ENCODE measurements around the gene PPP2R2C.

The PPP2R2C gene

DNA sequence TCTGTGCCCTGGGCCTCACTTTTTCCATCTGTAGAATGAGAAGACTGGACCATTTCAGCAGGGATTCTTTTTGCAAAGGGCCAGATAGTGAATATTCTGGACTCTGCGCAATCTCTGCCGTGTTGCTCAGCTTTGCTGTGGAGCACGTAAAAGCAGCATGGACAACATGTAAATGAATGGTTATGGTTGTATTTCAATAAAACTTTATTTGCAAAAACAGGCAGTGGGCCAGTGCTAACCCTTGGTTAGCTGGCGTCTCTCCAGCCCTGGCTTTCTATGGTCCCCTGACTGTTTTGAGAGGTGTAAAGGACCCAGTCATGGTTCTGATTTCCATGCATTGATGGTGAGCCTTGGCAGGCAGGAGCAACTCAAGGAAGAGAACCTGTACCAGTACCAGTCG, 184.1 kb downstream of the PPP2R2C start:
- TF ChIP-seq, protein P1, sequence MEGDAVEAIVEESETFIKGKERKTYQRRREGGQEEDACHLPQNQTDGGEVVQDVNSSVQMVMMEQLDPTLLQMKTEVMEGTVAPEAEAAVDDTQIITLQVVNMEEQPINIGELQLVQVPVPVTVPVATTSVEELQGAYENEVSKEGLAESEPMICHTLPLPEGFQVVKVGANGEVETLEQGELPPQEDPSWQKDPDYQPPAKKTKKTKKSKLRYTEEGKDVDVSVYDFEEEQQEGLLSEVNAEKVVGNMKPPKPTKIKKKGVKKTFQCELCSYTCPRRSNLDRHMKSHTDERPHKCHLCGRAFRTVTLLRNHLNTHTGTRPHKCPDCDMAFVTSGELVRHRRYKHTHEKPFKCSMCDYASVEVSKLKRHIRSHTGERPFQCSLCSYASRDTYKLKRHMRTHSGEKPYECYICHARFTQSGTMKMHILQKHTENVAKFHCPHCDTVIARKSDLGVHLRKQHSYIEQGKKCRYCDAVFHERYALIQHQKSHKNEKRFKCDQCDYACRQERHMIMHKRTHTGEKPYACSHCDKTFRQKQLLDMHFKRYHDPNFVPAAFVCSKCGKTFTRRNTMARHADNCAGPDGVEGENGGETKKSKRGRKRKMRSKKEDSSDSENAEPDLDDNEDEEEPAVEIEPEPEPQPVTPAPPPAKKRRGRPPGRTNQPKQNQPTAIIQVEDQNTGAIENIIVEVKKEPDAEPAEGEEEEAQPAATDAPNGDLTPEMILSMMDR (conservative IDR thresholded peaks at IDR 0.05; ENCODE audit: low read depth, low read length) = no peak
- Histone ChIP-seq H3K36me3 (ENCODE audit: insufficient read depth) (no peaks in the 10 kb centered on the region), H3K4me3 (IDR thresholded peaks at IDR 0.05; ENCODE audit: insufficient read depth, low read depth, low read length) (no peak overlapping the region), H3K27me3 (ENCODE audit: insufficient read depth, low read depth) (no peaks in the 10 kb centered on the region), H2AFZ (ENCODE audit: low read depth) (no peak overlapping the region), H3K4me2 (no peak overlapping the region), H3K9ac (no peak overlapping the region), H4K20me1 (ENCODE audit: insufficient read depth) (no peaks in the 10 kb centered on the region), H3K79me2 (ENCODE audit: insufficient read depth, low read depth) (no peaks in the 10 kb centered on the region), H3K27ac (no peak overlapping the region), H3K4me1 (ENCODE audit: low read depth, poor library complexity, severe bottlenecking) (no peaks in the 10 kb centered on the region)

DNA sequence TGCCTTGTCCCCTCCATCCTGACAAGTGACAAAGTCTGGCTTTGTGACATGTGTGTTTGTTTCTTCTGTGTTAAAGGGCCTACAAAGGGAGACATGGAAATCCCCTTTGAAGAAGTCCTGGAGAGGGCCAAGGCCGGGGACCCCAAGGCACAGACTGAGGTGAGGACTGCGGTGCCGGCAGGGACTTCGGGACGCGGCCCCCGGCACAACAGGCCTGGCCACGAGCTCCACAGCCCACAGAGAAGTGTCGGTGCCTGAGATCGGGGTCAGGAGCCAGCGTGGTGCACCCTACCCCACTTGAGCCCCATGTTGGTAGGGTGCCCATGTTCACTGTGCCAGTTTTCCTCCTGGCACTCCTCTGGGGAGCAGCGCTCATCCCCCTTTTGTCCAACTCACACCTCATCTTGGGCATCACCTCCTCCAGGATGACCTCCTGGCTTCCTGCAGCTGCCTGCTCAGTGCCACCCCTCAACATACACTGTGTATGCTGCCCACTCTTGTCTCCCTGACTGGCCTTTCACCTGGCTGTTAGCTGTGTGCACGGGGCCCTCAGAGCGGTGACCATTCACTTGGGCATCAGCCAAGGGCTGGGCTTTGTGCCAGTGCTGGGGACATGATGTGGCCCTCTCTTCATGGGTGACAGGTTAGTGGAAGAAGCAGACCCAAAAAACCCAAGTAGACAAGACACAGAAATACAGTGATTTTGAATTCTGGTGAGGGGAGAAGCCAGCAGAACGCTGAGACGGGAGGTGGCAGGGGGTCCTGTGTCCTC, 185.2 kb downstream of the PPP2R2C start:
- no peak overlapping the region for H3K9ac ChIP-seq
- no peaks in the 10 kb centered on the region for H3K79me2 ChIP-seq (ENCODE audit: insufficient read depth, low read depth)
- H3K4me1 ChIP-seq (ENCODE audit: low read depth, poor library complexity, severe bottlenecking) = no peaks in the 10 kb centered on the region
- H4K20me1 ChIP-seq (ENCODE audit: insufficient read depth) = no peaks in the 10 kb centered on the region
- H3K4me3 ChIP-seq (IDR thresholded peaks at IDR 0.05; ENCODE audit: insufficient read depth, low read depth, low read length) = no peak overlapping the region
- no peak overlapping the region for H3K27ac ChIP-seq
- no peak overlapping the region for H3K4me2 ChIP-seq
- TF ChIP-seq, protein P1 (conservative IDR thresholded peaks at IDR 0.05; ENCODE audit: low read depth, low read length) = no peak
- no peaks in the 10 kb centered on the region for H3K27me3 ChIP-seq (ENCODE audit: insufficient read depth, low read depth)
- H3K36me3 ChIP-seq (ENCODE audit: insufficient read depth) = no peaks in the 10 kb centered on the region
- H2AFZ ChIP-seq (ENCODE audit: low read depth) = no peak overlapping the region

DNA sequence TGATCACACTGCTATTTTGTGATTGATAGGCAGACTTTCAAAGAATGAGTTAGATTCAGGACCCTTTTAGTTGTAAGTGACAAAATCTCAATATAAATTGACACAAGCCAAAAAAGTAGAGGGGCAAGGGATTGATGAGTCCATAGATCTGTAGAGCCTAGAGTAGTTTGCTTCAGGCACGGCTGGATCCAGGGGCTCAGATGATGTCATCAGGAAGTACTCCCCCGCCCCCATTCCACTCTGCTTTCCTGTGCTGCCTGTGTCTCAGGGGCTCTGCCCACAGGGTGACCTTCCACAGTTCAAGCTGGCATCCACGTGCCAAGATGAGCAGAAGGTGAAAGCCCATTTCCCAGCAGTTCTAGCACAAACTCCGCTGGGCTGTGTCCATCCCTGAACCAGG, 189.1 kb downstream of the PPP2R2C start:
- no peak overlapping the region for H3K27ac ChIP-seq
- H4K20me1 ChIP-seq (ENCODE audit: insufficient read depth) = no peaks in the 10 kb centered on the region
- no peaks in the 10 kb centered on the region for H3K36me3 ChIP-seq (ENCODE audit: insufficient read depth)
- H2AFZ ChIP-seq (ENCODE audit: low read depth) = no peak overlapping the region
- TF ChIP-seq, protein P1 (conservative IDR thresholded peaks at IDR 0.05; ENCODE audit: low read depth, low read length) = no peak
- no peaks in the 10 kb centered on the region for H3K27me3 ChIP-seq (ENCODE audit: insufficient read depth, low read depth)
- no peaks in the 10 kb centered on the region for H3K79me2 ChIP-seq (ENCODE audit: insufficient read depth, low read depth)
- H3K4me1 ChIP-seq (ENCODE audit: low read depth, poor library complexity, severe bottlenecking) = peaks cover 16% of the 10 kb centered on the region
- H3K4me2 ChIP-seq = no peak overlapping the region
- H3K4me3 ChIP-seq (IDR thresholded peaks at IDR 0.05; ENCODE audit: insufficient read depth, low read depth, low read length) = no peak overlapping the region
- no peak overlapping the region for H3K9ac ChIP-seq

DNA sequence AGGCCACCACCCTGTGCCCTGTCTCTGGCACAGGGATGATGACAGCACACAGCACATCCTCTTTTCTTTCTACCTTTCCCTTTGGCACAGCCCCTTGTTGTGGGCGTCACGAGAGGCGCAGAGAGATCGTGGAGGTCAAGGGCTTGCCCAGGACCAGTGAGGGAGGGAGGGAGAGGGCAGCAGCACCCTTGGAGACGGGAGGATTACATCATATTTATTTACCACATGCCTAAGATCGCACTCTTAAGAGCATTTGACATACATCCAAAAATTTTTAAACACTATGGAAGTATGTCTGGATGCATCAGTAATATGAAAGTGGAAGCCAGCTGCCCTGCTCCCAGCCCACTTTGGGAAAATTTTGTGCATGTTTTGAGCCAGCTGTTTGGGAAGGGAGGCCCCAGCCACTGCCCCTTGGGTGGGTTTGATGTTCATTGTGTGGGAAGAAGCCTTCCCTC, 190.1 kb downstream of the PPP2R2C start:
- H3K4me1 ChIP-seq (ENCODE audit: low read depth, poor library complexity, severe bottlenecking) = peaks cover 25% of the 10 kb centered on the region
- H3K27ac ChIP-seq = no peak overlapping the region
- H2AFZ ChIP-seq (ENCODE audit: low read depth) = no peak overlapping the region
- no peaks in the 10 kb centered on the region for H3K36me3 ChIP-seq (ENCODE audit: insufficient read depth)
- no peaks in the 10 kb centered on the region for H3K27me3 ChIP-seq (ENCODE audit: insufficient read depth, low read depth)
- no peak overlapping the region for H3K4me2 ChIP-seq
- H3K79me2 ChIP-seq (ENCODE audit: insufficient read depth, low read depth) = no peaks in the 10 kb centered on the region
- no peak overlapping the region for H3K4me3 ChIP-seq (IDR thresholded peaks at IDR 0.05; ENCODE audit: insufficient read depth, low read depth, low read length)
- H4K20me1 ChIP-seq (ENCODE audit: insufficient read depth) = no peaks in the 10 kb centered on the region
- TF ChIP-seq, protein P1 (conservative IDR thresholded peaks at IDR 0.05; ENCODE audit: low read depth, low read length) = no peak
- H3K9ac ChIP-seq = no peak overlapping the region
